ENCODE data around the gene MVB12B. TPM values are rescaled to one million over a fixed set of nuclear protein-coding genes. Genes with fewer than 3 reads are reported as not detected.

Gene MVB12B
- total and polyA plus RNA-seq, 8 donors = 19.9 to 25.3 (median 22.8) TPM

DNA sequence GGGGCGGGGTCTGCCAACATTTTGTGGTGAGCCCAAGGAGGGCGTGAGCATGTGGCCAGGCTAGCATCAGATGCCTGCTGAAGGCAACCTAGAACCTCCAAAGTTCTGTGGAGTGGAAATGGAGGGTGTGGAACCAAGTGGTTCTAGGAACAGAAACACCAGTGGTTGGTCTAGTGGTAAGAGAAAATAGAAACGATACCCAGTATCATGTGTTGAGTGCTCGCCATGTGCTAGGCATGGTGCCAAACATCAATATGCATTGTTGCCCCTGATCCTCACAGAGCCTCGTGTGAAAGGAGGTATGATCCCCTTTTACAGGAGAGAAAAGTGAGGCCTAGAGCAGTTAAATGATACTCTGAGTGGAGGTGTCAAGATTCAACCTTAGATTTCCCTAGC is 31.5 kb upstream of the MVB12B start:
- Histone ChIP-seq H3K27me3 (peaks cover 0 to 6% of the 10 kb centered on the region in 2 donors), H3K4me3 (no peak overlapping the region), H3K36me3 (no peaks in the 10 kb centered on the region), H3K9me3 (no peaks in the 10 kb centered on the region), H3K27ac (no peak overlapping the region), H3K4me1 (no peaks in the 10 kb centered on the region)
- DNase-seq (no peak), ATAC-seq (no peak)
- intact Hi-C loops (cut with DNase I) = no loop called here
- TF ChIP-seq CTCF (IDR thresholded peaks at IDR 0.05) = no peak

- intact Hi-C loops (cut with DNase I) = no loop called here
- H3K27me3 ChIP-seq = peaks cover 0 to 6% of the 10 kb centered on the region in 2 donors
These were observed 31.1 kb upstream of the MVB12B start for GRCh38 chr9:126295516-126295915.

DNA sequence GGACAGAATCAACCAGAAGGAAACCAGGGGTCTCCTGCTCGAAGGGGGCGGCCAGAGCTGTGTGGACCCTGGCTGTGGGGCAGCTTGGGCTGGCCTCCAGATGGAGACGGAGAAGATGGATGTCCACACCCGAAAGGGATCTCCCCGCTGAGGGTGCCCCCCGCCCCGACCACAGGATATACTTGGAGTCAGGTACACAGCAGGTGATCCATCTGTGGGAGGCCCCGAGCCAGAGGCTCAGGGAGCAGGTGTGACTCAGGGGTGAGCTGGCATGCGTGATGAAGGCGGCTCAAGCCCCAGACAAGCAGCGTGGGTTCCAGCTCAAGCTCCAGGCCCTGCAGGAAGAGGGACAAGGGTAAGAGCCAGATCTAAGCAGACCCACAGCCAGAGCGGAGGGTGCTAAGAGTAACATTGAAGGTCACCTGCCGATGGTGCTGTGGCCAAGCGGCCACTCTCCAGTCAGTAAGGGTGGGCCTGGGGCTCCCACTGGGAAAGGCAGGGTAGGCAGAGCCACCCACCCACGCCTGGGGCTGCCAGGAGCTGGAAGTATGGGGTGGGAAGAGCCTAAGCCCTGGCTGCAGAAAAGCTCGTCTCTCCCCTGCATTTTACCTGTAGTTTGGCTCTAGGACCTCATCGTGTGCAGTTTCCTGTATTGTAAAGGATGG is 30.6 kb upstream of the MVB12B start:
- Histone ChIP-seq H3K27me3 (peaks cover 0 to 6% of the 10 kb centered on the region in 2 donors), H3K27ac (no peak overlapping the region), H3K9me3 (no peaks in the 10 kb centered on the region), H3K36me3 (no peaks in the 10 kb centered on the region), H3K4me1 (no peaks in the 10 kb centered on the region), H3K4me3 (no peak overlapping the region)
- no peak for TF ChIP-seq CTCF (IDR thresholded peaks at IDR 0.05)
- intact Hi-C loops (cut with DNase I) = no loop called here
- no peak for DNase-seq
- no peak for ATAC-seq

More at GRCh38 chr9:126295516-126295915, 31.1 kb upstream of the MVB12B start:
- DNase-seq (no peak), ATAC-seq (no peak)
- no peaks in the 10 kb centered on the region for H3K4me1 ChIP-seq
- TF ChIP-seq CTCF (IDR thresholded peaks at IDR 0.05) = no peak
- no peaks in the 10 kb centered on the region for H3K36me3 ChIP-seq
- H3K27ac ChIP-seq = no peak overlapping the region
- no peaks in the 10 kb centered on the region for H3K9me3 ChIP-seq
- H3K4me3 ChIP-seq = no peak overlapping the region

GRCh38 chr9:126296687-126297086 is 29.9 kb upstream of the MVB12B start:
- DNase-seq (no peak), ATAC-seq (no peak)
- intact Hi-C loops (cut with DNase I) = no loop called here
- no peak overlapping the region for H3K4me3 ChIP-seq
- no peak overlapping the region for H3K27ac ChIP-seq
- peaks cover 0 to 6% of the 10 kb centered on the region in 2 donors for H3K27me3 ChIP-seq
- H3K4me1 ChIP-seq = no peaks in the 10 kb centered on the region
- no peaks in the 10 kb centered on the region for H3K9me3 ChIP-seq
- TF ChIP-seq CTCF (IDR thresholded peaks at IDR 0.05) = no peak
- H3K36me3 ChIP-seq = no peaks in the 10 kb centered on the region

GRCh38 chr9:126297661-126298060 is 29.0 kb upstream of the MVB12B start:
- Histone ChIP-seq H3K9me3 (no peaks in the 10 kb centered on the region), H3K4me1 (no peaks in the 10 kb centered on the region), H3K27ac (no peak overlapping the region), H3K27me3 (peaks cover 0 to 6% of the 10 kb centered on the region in 2 donors), H3K36me3 (no peaks in the 10 kb centered on the region), H3K4me3 (no peak overlapping the region)
- intact Hi-C loops (cut with DNase I) = no loop called here
- DNase-seq = no peak
- ATAC-seq = no peak
- no peak for TF ChIP-seq CTCF (IDR thresholded peaks at IDR 0.05)

Data from left lung (tissue), 10 donors.